ENCODE results near the gene HBM. TPM values are rescaled to one million over a fixed set of nuclear protein-coding genes. Genes with fewer than 3 reads are reported as not detected.
"Not testable (repeated sequence)": the region's sequence is repeated elsewhere in the genome, so short reads cannot be mapped to it uniquely, and the experiment has no call there.

HBM gene
- total RNA-seq, 1 donor from 2014 or later: not detected

GRCh38 chr16:153129-153521 is 12.7 kb upstream of the HBM start:
- H3K4me3 Mint-ChIP-seq; intact Hi-C loops (cut with micrococcal nuclease); H3K9me3 Mint-ChIP-seq; H3K36me3 Mint-ChIP-seq (ENCODE audit: low read depth); DNase-seq (ENCODE audit: low spot score); H3K27ac Mint-ChIP-seq; H3K4me1 Mint-ChIP-seq (ENCODE audit: low read depth): not testable (repeated sequence)
- peaks cover 44% of the 10 kb centered on the region for H3K27me3 Mint-ChIP-seq (ENCODE audit: insufficient read depth)

- intact Hi-C loops (cut with micrococcal nuclease): loop anchor here (2.0 kb wide), 1 partner anchor 13 kb away; no protein-coding TSS in a partner anchor
- H3K27ac Mint-ChIP-seq; H3K9me3 Mint-ChIP-seq; H3K36me3 Mint-ChIP-seq (ENCODE audit: low read depth); H3K4me3 Mint-ChIP-seq; H3K4me1 Mint-ChIP-seq (ENCODE audit: low read depth); DNase-seq (ENCODE audit: low spot score): not testable (repeated sequence)
- peaks cover 46% of the 10 kb centered on the region for H3K27me3 Mint-ChIP-seq (ENCODE audit: insufficient read depth)
Measured at GRCh38 chr16:153550-154216, 12.1 kb upstream of the HBM start.

GRCh38 chr16:154217-155030 is 11.4 kb upstream of the HBM start:
- Mint-ChIP-seq H3K4me3 (peak overlapping the region; percentile 55), H3K4me1 (ENCODE audit: low read depth) (peaks cover 6% of the 10 kb centered on the region), H3K27me3 (ENCODE audit: insufficient read depth) (peaks cover 44% of the 10 kb centered on the region), H3K9me3 (no peaks in the 10 kb centered on the region), H3K36me3 (ENCODE audit: low read depth) (no peaks in the 10 kb centered on the region), H3K27ac (peak overlapping the region; percentile 10)
- intact Hi-C loops (cut with micrococcal nuclease): loop anchor here (2.0 kb wide), 1 partner anchor 14 kb away; no protein-coding TSS in a partner anchor
- DNase-seq (ENCODE audit: low spot score): no peak

GRCh38 chr16:155031-155398 is 10.8 kb upstream of the HBM start:
- Mint-ChIP-seq H3K4me3 (peak overlapping the region; percentile 55), H3K36me3 (ENCODE audit: low read depth) (no peaks in the 10 kb centered on the region), H3K9me3 (no peaks in the 10 kb centered on the region), H3K27me3 (ENCODE audit: insufficient read depth) (peaks cover 40% of the 10 kb centered on the region), H3K4me1 (ENCODE audit: low read depth) (peaks cover 6% of the 10 kb centered on the region), H3K27ac (peak overlapping the region; percentile 10)
- intact Hi-C loops (cut with micrococcal nuclease): loop anchor here (2.0 kb wide), 1 partner anchor 14 kb away; no protein-coding TSS in a partner anchor
- DNase-seq (ENCODE audit: low spot score): no peak

- Mint-ChIP-seq H3K4me3 (no peak overlapping the region), H3K9me3 (no peaks in the 10 kb centered on the region), H3K36me3 (ENCODE audit: low read depth) (no peaks in the 10 kb centered on the region), H3K27ac (no peak overlapping the region), H3K27me3 (ENCODE audit: insufficient read depth) (peaks cover 40% of the 10 kb centered on the region), H3K4me1 (ENCODE audit: low read depth) (peaks cover 6% of the 10 kb centered on the region)
- intact Hi-C loops (cut with micrococcal nuclease): no loop called here
- no peak for DNase-seq (ENCODE audit: low spot score)
Measured at GRCh38 chr16:159136-159849, 6.5 kb upstream of the HBM start.

GRCh38 chr16:160242-160641 is 5.5 kb upstream of the HBM start:
- H3K4me1 Mint-ChIP-seq (ENCODE audit: low read depth); H3K4me3 Mint-ChIP-seq; intact Hi-C loops (cut with micrococcal nuclease); DNase-seq (ENCODE audit: low spot score); H3K9me3 Mint-ChIP-seq; H3K36me3 Mint-ChIP-seq (ENCODE audit: low read depth); H3K27ac Mint-ChIP-seq: not testable (repeated sequence)
- H3K27me3 Mint-ChIP-seq (ENCODE audit: insufficient read depth): peaks cover 33% of the 10 kb centered on the region

- no peak for DNase-seq (ENCODE audit: low spot score)
- peaks cover 33% of the 10 kb centered on the region for H3K27me3 Mint-ChIP-seq (ENCODE audit: insufficient read depth)
- H3K27ac Mint-ChIP-seq: no peak overlapping the region
- H3K4me3 Mint-ChIP-seq: no peak overlapping the region
- H3K36me3 Mint-ChIP-seq (ENCODE audit: low read depth): no peaks in the 10 kb centered on the region
- H3K4me1 Mint-ChIP-seq (ENCODE audit: low read depth): no peaks in the 10 kb centered on the region
- no peaks in the 10 kb centered on the region for H3K9me3 Mint-ChIP-seq
- intact Hi-C loops (cut with micrococcal nuclease): no loop called here
Measured at GRCh38 chr16:160691-161190, 5.0 kb upstream of the HBM start.

GRCh38 chr16:162271-162991 is 3.3 kb upstream of the HBM start:
- Mint-ChIP-seq H3K9me3 (no peaks in the 10 kb centered on the region), H3K27ac (no peak overlapping the region), H3K4me1 (ENCODE audit: low read depth) (no peaks in the 10 kb centered on the region), H3K36me3 (ENCODE audit: low read depth) (no peaks in the 10 kb centered on the region), H3K27me3 (ENCODE audit: insufficient read depth) (peaks cover 35% of the 10 kb centered on the region), H3K4me3 (no peak overlapping the region)
- intact Hi-C loops (cut with micrococcal nuclease): no loop called here
- DNase-seq (ENCODE audit: low spot score): no peak

- H3K9me3 Mint-ChIP-seq; H3K4me1 Mint-ChIP-seq (ENCODE audit: low read depth); H3K36me3 Mint-ChIP-seq (ENCODE audit: low read depth); DNase-seq (ENCODE audit: low spot score); intact Hi-C loops (cut with micrococcal nuclease); H3K4me3 Mint-ChIP-seq; H3K27ac Mint-ChIP-seq: not testable (repeated sequence)
- peaks cover 41% of the 10 kb centered on the region for H3K27me3 Mint-ChIP-seq (ENCODE audit: insufficient read depth)
Measured at GRCh38 chr16:163139-163538, 2.6 kb upstream of the HBM start.

GRCh38 chr16:163696-164095 is 2.1 kb upstream of the HBM start:
- H3K27ac Mint-ChIP-seq; DNase-seq (ENCODE audit: low spot score); H3K4me3 Mint-ChIP-seq; intact Hi-C loops (cut with micrococcal nuclease); H3K36me3 Mint-ChIP-seq (ENCODE audit: low read depth); H3K4me1 Mint-ChIP-seq (ENCODE audit: low read depth); H3K9me3 Mint-ChIP-seq: not testable (repeated sequence)
- peaks cover 42% of the 10 kb centered on the region for H3K27me3 Mint-ChIP-seq (ENCODE audit: insufficient read depth)

- H3K9me3 Mint-ChIP-seq; H3K4me1 Mint-ChIP-seq (ENCODE audit: low read depth); H3K27ac Mint-ChIP-seq; DNase-seq (ENCODE audit: low spot score); H3K36me3 Mint-ChIP-seq (ENCODE audit: low read depth); H3K4me3 Mint-ChIP-seq; intact Hi-C loops (cut with micrococcal nuclease): not testable (repeated sequence)
- peaks cover 42% of the 10 kb centered on the region for H3K27me3 Mint-ChIP-seq (ENCODE audit: insufficient read depth)
Measured at GRCh38 chr16:164134-164823, 1.5 kb upstream of the HBM start.

Data from activated T-helper 1 cell treated with anti-CD3 and anti-CD28 coated beads, Interleukin-12 subunit alpha, Interleukin-12 subunit beta, Interleukin-2, Interleukin-4 antibody, amounts not matched to agents 30 ng/mL and 10 ng/mL and 1 ng/mL, durations not matched to agents 14 hours and 24 hours and 36 hours (primary cell).